ENCODE data around the gene ARPC3. TPM values are rescaled to one million over a fixed set of nuclear protein-coding genes. Genes with fewer than 3 reads are reported as not detected.
A peak's percentile ranks its signal among the peaks of the same experiment; 100 is the strongest.

The ARPC3 gene
- total and polyA plus RNA-seq, 10 of the 15 experiments (the other 5 are each of a cell fraction or from before 2014, with no cell fraction given): 81.6 to 890 (median 564) TPM

DNA sequence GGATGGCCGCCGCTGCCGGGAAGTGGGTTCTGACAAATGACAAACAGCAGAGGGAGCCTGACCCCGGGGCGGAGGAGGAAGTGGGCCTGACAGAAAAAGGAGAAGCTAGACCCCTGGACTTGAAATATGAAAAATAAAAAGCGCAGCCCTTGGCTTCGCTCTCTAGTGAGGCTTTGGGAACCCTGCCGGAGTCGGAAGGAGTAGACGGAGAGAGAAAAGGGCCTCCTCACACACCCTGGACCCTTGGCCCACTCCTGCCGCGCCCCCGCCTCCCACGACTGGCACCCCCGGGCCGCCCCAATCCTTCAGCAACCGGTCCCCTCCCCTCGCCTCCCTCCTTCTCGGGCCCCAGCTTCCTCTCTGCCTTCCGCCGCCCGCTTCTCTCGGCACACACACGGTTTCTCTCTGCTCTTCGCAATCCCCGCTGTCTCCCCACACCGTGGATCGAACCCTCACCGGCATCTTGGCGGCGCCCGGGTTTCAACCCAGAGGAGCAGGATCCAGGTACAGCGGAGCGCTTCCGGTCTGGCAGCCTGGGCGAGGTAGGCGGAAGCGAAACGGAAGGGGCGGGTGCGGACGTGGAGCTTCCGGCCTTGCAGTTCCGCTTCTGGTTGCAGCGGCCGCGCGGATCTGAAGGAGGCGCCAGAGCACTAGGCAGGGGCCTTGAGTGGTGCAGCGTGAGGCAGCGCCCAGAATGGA, at the start of gene ARPC3 (continued):
- no peak for TF ChIP-seq KAT2A (conservative IDR thresholded peaks at IDR 0.05; ENCODE audit: control insufficient read depth, low read depth, low read length)
- TF ChIP-seq HCFC1 (IDR thresholded peaks at IDR 0.05; ENCODE audit: low read length): peak; percentile 48; the same call in 1 of the 2 replicates
- TF ChIP-seq NFIC (IDR thresholded peaks at IDR 0.05; ENCODE audit: low read depth, low read length): no peak; the same call in 1 of the 2 replicates
- TF ChIP-seq, protein P1, sequence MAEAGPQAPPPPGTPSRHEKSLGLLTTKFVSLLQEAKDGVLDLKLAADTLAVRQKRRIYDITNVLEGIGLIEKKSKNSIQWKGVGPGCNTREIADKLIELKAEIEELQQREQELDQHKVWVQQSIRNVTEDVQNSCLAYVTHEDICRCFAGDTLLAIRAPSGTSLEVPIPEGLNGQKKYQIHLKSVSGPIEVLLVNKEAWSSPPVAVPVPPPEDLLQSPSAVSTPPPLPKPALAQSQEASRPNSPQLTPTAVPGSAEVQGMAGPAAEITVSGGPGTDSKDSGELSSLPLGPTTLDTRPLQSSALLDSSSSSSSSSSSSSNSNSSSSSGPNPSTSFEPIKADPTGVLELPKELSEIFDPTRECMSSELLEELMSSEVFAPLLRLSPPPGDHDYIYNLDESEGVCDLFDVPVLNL (IDR thresholded peaks at IDR 0.05; ENCODE audit: low read depth, low read length): no peak
- peak; percentile 78 for TF ChIP-seq CREB1 (IDR thresholded peaks at IDR 0.05; ENCODE audit: low read depth)
- TF ChIP-seq EED (IDR thresholded peaks at IDR 0.05; ENCODE audit: low read depth): no peak; the same call in 1 of the 2 replicates
- no peak for TF ChIP-seq IRF5 (IDR thresholded peaks at IDR 0.05; ENCODE audit: borderline replicate concordance)
- peak; percentile 82 for TF ChIP-seq NBN (IDR thresholded peaks at IDR 0.05)
- TF ChIP-seq, protein P2, sequence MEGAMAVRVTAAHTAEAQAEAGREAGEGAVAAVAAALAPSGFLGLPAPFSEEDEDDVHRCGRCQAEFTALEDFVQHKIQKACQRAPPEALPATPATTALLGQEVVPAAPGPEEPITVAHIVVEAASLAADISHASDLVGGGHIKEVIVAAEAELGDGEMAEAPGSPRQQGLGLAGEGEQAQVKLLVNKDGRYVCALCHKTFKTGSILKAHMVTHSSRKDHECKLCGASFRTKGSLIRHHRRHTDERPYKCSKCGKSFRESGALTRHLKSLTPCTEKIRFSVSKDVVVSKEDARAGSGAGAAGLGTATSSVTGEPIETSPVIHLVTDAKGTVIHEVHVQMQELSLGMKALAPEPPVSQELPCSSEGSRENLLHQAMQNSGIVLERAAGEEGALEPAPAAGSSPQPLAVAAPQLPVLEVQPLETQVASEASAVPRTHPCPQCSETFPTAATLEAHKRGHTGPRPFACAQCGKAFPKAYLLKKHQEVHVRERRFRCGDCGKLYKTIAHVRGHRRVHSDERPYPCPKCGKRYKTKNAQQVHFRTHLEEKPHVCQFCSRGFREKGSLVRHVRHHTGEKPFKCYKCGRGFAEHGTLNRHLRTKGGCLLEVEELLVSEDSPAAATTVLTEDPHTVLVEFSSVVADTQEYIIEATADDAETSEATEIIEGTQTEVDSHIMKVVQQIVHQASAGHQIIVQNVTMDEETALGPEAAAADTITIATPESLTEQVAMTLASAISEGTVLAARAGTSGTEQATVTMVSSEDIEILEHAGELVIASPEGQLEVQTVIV (IDR thresholded peaks at IDR 0.05; ENCODE audit: borderline replicate concordance, partially characterized antibody): peak; percentile 93
- TF ChIP-seq PKNOX1 (IDR thresholded peaks at IDR 0.05): no peak; the same call in 1 of the 2 replicates

All from GM12878 (cell line).